SK-N-SH (cell line): Measurements from ENCODE around the gene TPST2. TPM values are rescaled to one million over a fixed set of nuclear protein-coding genes. Genes with fewer than 3 reads are reported as not detected.
A peak's percentile ranks its signal among the peaks of the same experiment; 100 is the strongest.

ENCODE experiments used
- CTCF ChIA-PET: fragments of 300-600, 350-600 bp; formaldehyde crosslinking; extraction: SDS; loops from one replicate; lab custom pipeline; 2021; lab: Yijun Ruan, JAX
- POLR2A ChIA-PET: fragments of 350-600 bp; sonication (Branson Sonifier 250); formaldehyde crosslinking; extraction: SDS; loops from one replicate; lab custom pipeline; 2020; ENCODE audit warnings: antibody characterized with exemption, inconsistent platforms; lab: Yijun Ruan, JAX
- DNase-seq: peaks from one replicate; pipeline ENCODE4 v3.0.0; 2012
- H2AFZ ChIP-seq: fragments of 200-600 bp; sonication (generic); 2 replicates; pipeline ENCODE4 v1.8.1; 2016; ENCODE audit warnings: antibody characterized with exemption, mild to moderate bottlenecking, low read depth
- H3F3A ChIP-seq: fragments of 200-600 bp; sonication (generic); replicated peaks from 2 replicates; pipeline ENCODE3; 2016; ENCODE audit warnings: antibody characterized with exemption, mild to moderate bottlenecking; ENCODE audit not compliant: insufficient read depth
- H3K27ac ChIP-seq, 2 experiments: fragments of 200-500 bp in 1 of 2; fragments of 200-600 bp in 1 of 2; sonication (Bioruptor generic) in 1 of 2; sonication (generic), shearing (Covaris generic) in 1 of 2; 2 replicates each; pipeline versions ENCODE4 v1.5.1 to v1.6.1; 2014 to 2016; ENCODE audit warnings: low read depth in 2 of 2, inconsistent platforms in 1 of 2, low read length in 1 of 2, mild to moderate bottlenecking in 1 of 2, mixed read lengths in 1 of 2
- H3K27me3 ChIP-seq: fragments of 200-600 bp; sonication (generic), shearing (Covaris generic); 2 replicates; pipeline ENCODE4 v1.6.1; 2016; ENCODE audit warnings: mixed run types; ENCODE audit not compliant: insufficient read depth
- H3K36me3 ChIP-seq, 2 experiments: fragments of 200-500 bp in 1 of 2; fragments of 200-600 bp in 1 of 2; sonication (Bioruptor generic) in 1 of 2; sonication (generic) in 1 of 2; replicated peaks in 1 of 2; 2 replicates each; pipeline versions ENCODE3 to v1.5.1; 2014 to 2016; ENCODE audit warnings: low read length in 1 of 2, mild to moderate bottlenecking in 1 of 2; ENCODE audit not compliant: insufficient read depth in 2 of 2, control insufficient read depth in 1 of 2
- H3K4me1 ChIP-seq, 2 experiments: fragments of 200-500 bp in 1 of 2; fragments of 200-600 bp in 1 of 2; sonication (Bioruptor generic) in 1 of 2; sonication (generic), shearing (Covaris generic) in 1 of 2; 2 replicates each; pipeline versions ENCODE4 v1.5.1 to v1.6.1; 2014 to 2016; ENCODE audit warnings: low read depth in 1 of 2, low read length in 1 of 2, mixed run types in 1 of 2; ENCODE audit not compliant: insufficient read depth in 2 of 2, control insufficient read depth in 1 of 2
- H3K4me2 ChIP-seq: fragments of 200-600 bp; sonication (generic), shearing (Covaris generic); 2 replicates; pipeline ENCODE4 v1.6.1; 2017; ENCODE audit warnings: mixed run types
- H3K4me3 ChIP-seq, 2 experiments: fragments of 200-500 bp in 1 of 2; fragments of 200-600 bp in 1 of 2; sonication (Bioruptor generic) in 1 of 2; sonication (generic), shearing (Covaris generic) in 1 of 2; 2 replicates each; pipeline versions ENCODE4 v1.5.1 to v1.8.1; 2014 to 2016; ENCODE audit warnings: low read depth in 2 of 2, inconsistent platforms in 1 of 2, low read length in 1 of 2, mild to moderate bottlenecking in 1 of 2, mixed read lengths in 1 of 2, moderate library complexity in 1 of 2
- H3K79me2 ChIP-seq: fragments of 200-600 bp; sonication (generic); 2 replicates; pipeline ENCODE4 v1.8.1; 2017; ENCODE audit warnings: mild to moderate bottlenecking; ENCODE audit not compliant: insufficient read depth
- H3K9ac ChIP-seq: fragments of 200-600 bp; sonication (generic); 2 replicates; pipeline ENCODE4 v1.6.1; 2017; ENCODE audit warnings: mixed run types
- H3K9me2 ChIP-seq: fragments of 200-600 bp; sonication (generic); 2 replicates; pipeline ENCODE4 v1.6.1; 2017; ENCODE audit warnings: mixed run types
- H3K9me3 ChIP-seq: fragments of 200-600 bp; sonication (generic); 2 replicates; pipeline ENCODE4 v1.6.1; 2017; ENCODE audit warnings: mixed run types, mild to moderate bottlenecking, moderate library complexity
- H4K20me1 ChIP-seq: fragments of 200-600 bp; sonication (generic); 2 replicates; pipeline ENCODE4 v1.6.1; 2017; ENCODE audit warnings: mild to moderate bottlenecking, mixed run types; ENCODE audit not compliant: insufficient read depth
- ELF1 ChIP-seq: IDR thresholded peaks from 2 replicates; pipeline ENCODE4 v1.4.0; 2012
- EP300 ChIP-seq, 2 experiments: IDR thresholded peaks; 2 replicates each; pipeline versions ENCODE4 v1.4.0 to v1.6.1; 2012; ENCODE audit warnings: borderline replicate concordance in 1 of 2, low read depth in 1 of 2, low read length in 1 of 2
- EZH2phosphoT487 ChIP-seq: fragments of 200-600 bp; sonication (generic); IDR thresholded peaks from 2 replicates; pipeline ENCODE4 v1.6.1; 2017; ENCODE audit warnings: low read depth, mixed run types, mild to moderate bottlenecking, antibody characterized with exemption, moderate library complexity, borderline replicate concordance
- FOSL2 ChIP-seq: IDR thresholded peaks from 2 replicates; pipeline ENCODE4 v1.4.0; 2012; ENCODE audit warnings: low read depth, mild to moderate bottlenecking, moderate library complexity, borderline replicate concordance
- FOXJ3 ChIP-seq: sonication (generic); formaldehyde crosslinking; IDR thresholded peaks from 2 replicates; pipeline ENCODE4 v1.5.1; 2020; ENCODE audit warnings: mild to moderate bottlenecking, missing genetic modification reagents
- GABPA ChIP-seq: IDR thresholded peaks from 2 replicates; pipeline ENCODE4 v1.4.0; 2012; ENCODE audit warnings: low read depth, mild to moderate bottlenecking
- GATA2 ChIP-seq: sonication (generic); formaldehyde crosslinking; IDR thresholded peaks from 2 replicates; pipeline ENCODE4 v1.5.0; 2020; ENCODE audit warnings: mild to moderate bottlenecking, missing genetic modification reagents
- MEF2A ChIP-seq: IDR thresholded peaks from 2 replicates; pipeline ENCODE4 v1.4.0; 2012; ENCODE audit warnings: low read depth, borderline replicate concordance
- MXI1 ChIP-seq: IDR thresholded peaks from 2 replicates; pipeline ENCODE4 v1.6.1; 2012; ENCODE audit warnings: mild to moderate bottlenecking, low read depth, low read length, improper control_type of control experiment
- NFIC ChIP-seq: IDR thresholded peaks from 2 replicates; pipeline ENCODE4 v1.4.0; 2012; ENCODE audit warnings: borderline replicate concordance
- POLR2AphosphoS5 ChIP-seq: IDR thresholded peaks from 2 replicates; pipeline ENCODE4 v1.6.1; 2012; ENCODE audit warnings: low read depth, low read length
- RAD21 ChIP-seq: IDR thresholded peaks from 2 replicates; pipeline ENCODE4 v1.6.1; 2012; ENCODE audit warnings: mild to moderate bottlenecking, low read length
- RCOR1 ChIP-seq: fragments of 150-350 bp; IDR thresholded peaks from 2 replicates; pipeline ENCODE4 v1.6.1; 2017; ENCODE audit warnings: antibody characterized with exemption, low read length
- RFX5 ChIP-seq: IDR thresholded peaks from 2 replicates; pipeline ENCODE4 v1.6.1; 2012; ENCODE audit warnings: mild to moderate bottlenecking, improper control_type of control experiment, low read length
- YY1 ChIP-seq: IDR thresholded peaks from 2 replicates; pipeline ENCODE4 v1.4.0; 2012; ENCODE audit warnings: low read depth, mild to moderate bottlenecking
- WGBS: methylation state at CpG from one replicate; pipeline ENCODE4 v1.1.6; 2017; ENCODE audit warnings: low lambda C conversion rate; 5-methylcytosine and 5-hydroxymethylcytosine counted together
- polyA plus RNA-seq, 3 experiments: library from polyadenylated mRNA; depleted of rRNA; stranded (reverse); fragments of >200 nt; gene quantifications; 2 replicates each; pipeline ENCODE4 v1.2.3, GENCODE V29; 2012
- TF ChIP-seq, protein P1 (sequence below): IDR thresholded peaks from 2 replicates; pipeline ENCODE4 v1.4.0; 2012; ENCODE audit warnings: low read depth, borderline replicate concordance
- TF ChIP-seq, protein P2 (sequence below): fragments of 200-600 bp; sonication (generic); IDR thresholded peaks from 2 replicates; pipeline ENCODE4 v1.6.1; 2017; ENCODE audit warnings: antibody characterized with exemption, mild to moderate bottlenecking, moderate library complexity
- TF ChIP-seq, protein P3 (sequence below): IDR thresholded peaks from 2 replicates; pipeline ENCODE4 v1.4.0; 2012; ENCODE audit warnings: low read depth, borderline replicate concordance
- TF ChIP-seq, protein P4 (sequence below): fragments of 150-350 bp; IDR thresholded peaks from 2 replicates; pipeline ENCODE4 v1.6.1; 2017; ENCODE audit warnings: antibody characterized with exemption, low read length, low read depth, borderline replicate concordance
- TF ChIP-seq, protein P5 (sequence below): IDR thresholded peaks from 2 replicates; pipeline ENCODE4 v1.4.0; 2012; ENCODE audit warnings: low read depth
- TF ChIP-seq, protein P6 (sequence below): IDR thresholded peaks from 2 replicates; pipeline ENCODE4; 2012

The TPST2 gene
- polyA plus RNA-seq, 1 of the 3 experiments (the other 2 are of a cell fraction): 58.4 TPM

DNA sequence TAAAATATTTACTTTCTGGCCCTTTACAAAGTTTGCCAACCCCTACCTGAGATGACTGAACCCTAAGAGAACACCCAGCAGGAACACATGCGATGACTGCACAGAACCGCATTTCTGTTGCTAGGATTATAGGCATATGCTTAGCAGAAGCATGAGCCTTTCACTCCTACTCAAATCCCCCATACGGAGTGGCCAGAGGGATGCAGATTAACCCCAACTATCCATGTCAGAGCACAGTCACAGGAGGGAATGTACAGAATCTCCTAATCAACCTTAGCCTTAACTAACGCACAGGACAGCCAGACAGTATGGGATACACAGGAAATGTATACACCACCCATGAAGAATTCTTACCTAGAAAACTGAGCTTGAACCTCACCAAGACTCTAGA lies 112.6 kb downstream of the TPST2 start:
- CTCF ChIA-PET: no interaction called here
- Histone ChIP-seq H3K9me3 (no peaks in the 10 kb centered on the region), H3K27ac (peak overlapping the region in 1 of 2 experiments; percentile 25; a peak in 1 of 4 replicates), H4K20me1 (no peaks in the 10 kb centered on the region), H3K9me2 (no peaks in the 10 kb centered on the region), H2AFZ (no peak overlapping the region), H3K36me3 (peaks cover 17 to 36% of the 10 kb centered on the region in 2 experiments), H3K4me1 (peaks cover 4 to 10% of the 10 kb centered on the region in 2 experiments; a peak in 3 of 4 replicates), H3K27me3 (no peaks in the 10 kb centered on the region), H3K9ac (no peak overlapping the region), H3K79me2 (peaks cover 44% of the 10 kb centered on the region; the same call in 1 of the 2 replicates), H3K4me3 (no peak overlapping the region), H3F3A (no peaks in the 10 kb centered on the region), H3K4me2 (no peak overlapping the region)
- POLR2A ChIA-PET: no interaction called here
- DNase-seq: no peak
- 35% methylated on average over 4 of the region's 4 CpGs for WGBS
- no peak for TF ChIP-seq FOSL2
- TF ChIP-seq, protein P1, sequence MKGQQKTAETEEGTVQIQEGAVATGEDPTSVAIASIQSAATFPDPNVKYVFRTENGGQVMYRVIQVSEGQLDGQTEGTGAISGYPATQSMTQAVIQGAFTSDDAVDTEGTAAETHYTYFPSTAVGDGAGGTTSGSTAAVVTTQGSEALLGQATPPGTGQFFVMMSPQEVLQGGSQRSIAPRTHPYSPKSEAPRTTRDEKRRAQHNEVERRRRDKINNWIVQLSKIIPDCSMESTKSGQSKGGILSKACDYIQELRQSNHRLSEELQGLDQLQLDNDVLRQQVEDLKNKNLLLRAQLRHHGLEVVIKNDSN: no peak
- TF ChIP-seq RFX5: no peak
- TF ChIP-seq MEF2A: no peak
- no peak for TF ChIP-seq RCOR1
- TF ChIP-seq FOXJ3 (CRISPR knock-in tag): no peak
- no peak for TF ChIP-seq GABPA
- no peak for TF ChIP-seq MXI1
- no peak for TF ChIP-seq POLR2AphosphoS5

DNA sequence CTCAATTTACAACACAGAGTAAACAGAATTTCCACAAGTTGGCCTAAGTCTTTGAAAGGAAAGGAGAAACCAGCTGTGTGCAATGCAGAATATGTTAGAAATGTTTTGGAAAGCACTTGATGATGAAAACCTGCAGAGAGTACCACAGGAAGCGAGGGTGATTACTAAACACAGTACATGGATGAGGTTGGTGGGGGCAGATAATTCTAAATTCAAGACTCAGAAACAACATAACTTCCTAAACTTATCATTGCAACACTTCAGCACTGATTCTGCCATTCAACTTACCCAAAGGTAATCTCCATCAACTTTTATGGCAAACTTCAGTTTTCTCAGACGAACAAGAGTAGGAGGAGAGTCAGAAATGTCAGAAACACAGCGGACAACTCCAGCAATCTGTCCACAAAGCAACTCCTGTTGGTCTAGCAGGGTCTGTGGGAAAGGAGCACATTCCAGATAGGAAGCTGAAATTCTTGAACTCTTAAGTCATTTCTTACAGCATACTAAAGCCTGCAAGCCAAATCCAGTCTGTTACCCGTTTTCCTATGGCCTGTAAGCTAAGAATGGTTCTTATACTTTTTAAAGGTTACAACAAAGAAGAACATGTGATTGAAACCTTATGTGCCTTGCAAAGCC lies 113.1 kb downstream of the TPST2 start:
- no peak overlapping the region for H3K4me2 ChIP-seq
- no peaks in the 10 kb centered on the region for H3K27me3 ChIP-seq
- H3K36me3 ChIP-seq: peaks cover 21 to 41% of the 10 kb centered on the region in 2 experiments
- no peak for DNase-seq
- no peak overlapping the region for H3K4me3 ChIP-seq
- peaks cover 41% of the 10 kb centered on the region; the same call in 1 of the 2 replicates for H3K79me2 ChIP-seq
- H2AFZ ChIP-seq: no peak overlapping the region
- CTCF ChIA-PET: no interaction called here
- WGBS: 81% methylated on average over 4 of the region's 4 CpGs
- POLR2A ChIA-PET: no interaction called here
- peaks cover 2% of the 10 kb centered on the region for H3F3A ChIP-seq
- peaks cover under 1 to 10% of the 10 kb centered on the region in 2 experiments; a peak in 3 of 4 replicates for H3K4me1 ChIP-seq
- peak overlapping the region in 1 of 2 experiments; percentile 25; a peak in 1 of 4 replicates for H3K27ac ChIP-seq
- H3K9me2 ChIP-seq: no peaks in the 10 kb centered on the region
- H3K9ac ChIP-seq: no peak overlapping the region
- no peaks in the 10 kb centered on the region for H3K9me3 ChIP-seq
- H4K20me1 ChIP-seq: no peaks in the 10 kb centered on the region
- TF ChIP-seq, protein P2, sequence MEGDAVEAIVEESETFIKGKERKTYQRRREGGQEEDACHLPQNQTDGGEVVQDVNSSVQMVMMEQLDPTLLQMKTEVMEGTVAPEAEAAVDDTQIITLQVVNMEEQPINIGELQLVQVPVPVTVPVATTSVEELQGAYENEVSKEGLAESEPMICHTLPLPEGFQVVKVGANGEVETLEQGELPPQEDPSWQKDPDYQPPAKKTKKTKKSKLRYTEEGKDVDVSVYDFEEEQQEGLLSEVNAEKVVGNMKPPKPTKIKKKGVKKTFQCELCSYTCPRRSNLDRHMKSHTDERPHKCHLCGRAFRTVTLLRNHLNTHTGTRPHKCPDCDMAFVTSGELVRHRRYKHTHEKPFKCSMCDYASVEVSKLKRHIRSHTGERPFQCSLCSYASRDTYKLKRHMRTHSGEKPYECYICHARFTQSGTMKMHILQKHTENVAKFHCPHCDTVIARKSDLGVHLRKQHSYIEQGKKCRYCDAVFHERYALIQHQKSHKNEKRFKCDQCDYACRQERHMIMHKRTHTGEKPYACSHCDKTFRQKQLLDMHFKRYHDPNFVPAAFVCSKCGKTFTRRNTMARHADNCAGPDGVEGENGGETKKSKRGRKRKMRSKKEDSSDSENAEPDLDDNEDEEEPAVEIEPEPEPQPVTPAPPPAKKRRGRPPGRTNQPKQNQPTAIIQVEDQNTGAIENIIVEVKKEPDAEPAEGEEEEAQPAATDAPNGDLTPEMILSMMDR: no peak
- TF ChIP-seq POLR2AphosphoS5 (no peak), EZH2phosphoT487 (no peak), NFIC (no peak), EP300 (IDR thresholded peaks at IDR 0.05; ENCODE audit: borderline replicate concordance in 1 of 2, low read depth in 1 of 2, low read length in 1 of 2) (no peak), ELF1 (no peak), RAD21 (no peak), FOSL2 (no peak), GABPA (no peak), YY1 (no peak), GATA2 (CRISPR knock-in tag) (no peak)
- TF ChIP-seq, protein P3, sequence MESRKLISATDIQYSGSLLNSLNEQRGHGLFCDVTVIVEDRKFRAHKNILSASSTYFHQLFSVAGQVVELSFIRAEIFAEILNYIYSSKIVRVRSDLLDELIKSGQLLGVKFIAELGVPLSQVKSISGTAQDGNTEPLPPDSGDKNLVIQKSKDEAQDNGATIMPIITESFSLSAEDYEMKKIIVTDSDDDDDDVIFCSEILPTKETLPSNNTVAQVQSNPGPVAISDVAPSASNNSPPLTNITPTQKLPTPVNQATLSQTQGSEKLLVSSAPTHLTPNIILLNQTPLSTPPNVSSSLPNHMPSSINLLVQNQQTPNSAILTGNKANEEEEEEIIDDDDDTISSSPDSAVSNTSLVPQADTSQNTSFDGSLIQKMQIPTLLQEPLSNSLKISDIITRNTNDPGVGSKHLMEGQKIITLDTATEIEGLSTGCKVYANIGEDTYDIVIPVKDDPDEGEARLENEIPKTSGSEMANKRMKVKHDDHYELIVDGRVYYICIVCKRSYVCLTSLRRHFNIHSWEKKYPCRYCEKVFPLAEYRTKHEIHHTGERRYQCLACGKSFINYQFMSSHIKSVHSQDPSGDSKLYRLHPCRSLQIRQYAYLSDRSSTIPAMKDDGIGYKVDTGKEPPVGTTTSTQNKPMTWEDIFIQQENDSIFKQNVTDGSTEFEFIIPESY: no peak
- TF ChIP-seq, protein P4, sequence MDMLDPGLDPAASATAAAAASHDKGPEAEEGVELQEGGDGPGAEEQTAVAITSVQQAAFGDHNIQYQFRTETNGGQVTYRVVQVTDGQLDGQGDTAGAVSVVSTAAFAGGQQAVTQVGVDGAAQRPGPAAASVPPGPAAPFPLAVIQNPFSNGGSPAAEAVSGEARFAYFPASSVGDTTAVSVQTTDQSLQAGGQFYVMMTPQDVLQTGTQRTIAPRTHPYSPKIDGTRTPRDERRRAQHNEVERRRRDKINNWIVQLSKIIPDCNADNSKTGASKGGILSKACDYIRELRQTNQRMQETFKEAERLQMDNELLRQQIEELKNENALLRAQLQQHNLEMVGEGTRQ: no peak
- TF ChIP-seq, protein P5, sequence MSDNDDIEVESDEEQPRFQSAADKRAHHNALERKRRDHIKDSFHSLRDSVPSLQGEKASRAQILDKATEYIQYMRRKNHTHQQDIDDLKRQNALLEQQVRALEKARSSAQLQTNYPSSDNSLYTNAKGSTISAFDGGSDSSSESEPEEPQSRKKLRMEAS: no peak
- TF ChIP-seq, protein P6, sequence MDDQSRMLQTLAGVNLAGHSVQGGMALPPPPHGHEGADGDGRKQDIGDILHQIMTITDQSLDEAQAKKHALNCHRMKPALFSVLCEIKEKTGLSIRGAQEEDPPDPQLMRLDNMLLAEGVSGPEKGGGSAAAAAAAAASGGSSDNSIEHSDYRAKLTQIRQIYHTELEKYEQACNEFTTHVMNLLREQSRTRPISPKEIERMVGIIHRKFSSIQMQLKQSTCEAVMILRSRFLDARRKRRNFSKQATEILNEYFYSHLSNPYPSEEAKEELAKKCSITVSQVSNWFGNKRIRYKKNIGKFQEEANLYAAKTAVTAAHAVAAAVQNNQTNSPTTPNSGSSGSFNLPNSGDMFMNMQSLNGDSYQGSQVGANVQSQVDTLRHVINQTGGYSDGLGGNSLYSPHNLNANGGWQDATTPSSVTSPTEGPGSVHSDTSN: no peak
